ENCODE measurements around the gene ZNF225. TPM values are rescaled to one million over a fixed set of nuclear protein-coding genes. Genes with fewer than 3 reads are reported as not detected.

ZNF225 gene
- 4.3 TPM for polyA plus RNA-seq (2013)

- Histone ChIP-seq H3K4me3 (ENCODE audit: control insufficient read depth in 1 of 7, extremely low read depth in 1 of 7, insufficient read depth in 4 of 7, low read depth in 2 of 7, low read length in 6 of 7) (peak within 1 kb of the TSS; percentile 73 to 98 (median 92)), H3K27me3 (replicated peaks in 2 of 5; ENCODE audit: control insufficient read depth in 4 of 5, insufficient read depth in 5 of 5, low read length in 4 of 5) (no peaks in the 10 kb centered on the region), H3K9me3 (ENCODE audit: control extremely low read depth in 1 of 5, control insufficient read depth in 4 of 5, insufficient read depth in 2 of 5, low read depth in 1 of 5, low read length in 4 of 5) (peaks cover 3 to 16% (median 6%) of the 10 kb centered on the region in 5 experiments), H3K4me1 (ENCODE audit: control extremely low read depth in 1 of 4, control insufficient read depth in 4 of 4, insufficient read depth in 4 of 4, low read length in 3 of 4) (peaks cover 0 to 19% (median 12%) of the 10 kb centered on the region in 4 experiments), H3K27ac (ENCODE audit: insufficient read depth in 1 of 2, low read depth in 1 of 2, low read length in 2 of 2, poor library complexity in 1 of 2, severe bottlenecking in 2 of 2) (peak within 1 kb of the TSS; percentile 54 to 80), H3K36me3 (ENCODE audit: control insufficient read depth in 4 of 4, insufficient read depth in 4 of 4, low read length in 3 of 4) (peaks cover 6 to 27% (median 17%) of the 10 kb centered on the region in 4 experiments)
- ChIA-PET POLR2A (interaction anchor here (0.6 kb wide), 1 partner anchor 15 kb away, joined by 3 read pairs; no protein-coding TSS in a partner anchor), CTCF (no interaction called here)
- DNase-seq: peak; percentile 94 to 95 (median 95)
- WGBS (ENCODE audit: insufficient coverage): 0% methylated on average over 43 of the region's 44 CpGs
These were observed at the start of gene ZNF225 for GRCh38 chr19:44113138-44113783. Gene ZNF225, plus strand, starts transcription at chr19:44113399. Its CDS starts 2,429 bp downstream, at chr19:44115828.

- H3K4me1 ChIP-seq (ENCODE audit: control extremely low read depth in 1 of 4, control insufficient read depth in 4 of 4, insufficient read depth in 4 of 4, low read length in 3 of 4): peaks cover 0 to 2% (median 0%) of the 10 kb centered on the region in 4 experiments
- ChIA-PET CTCF (no interaction called here), POLR2A (no interaction called here)
- WGBS (ENCODE audit: insufficient coverage): 100% methylated on average over 1 of the region's 3 CpGs
- no peak overlapping the region for H3K27ac ChIP-seq (ENCODE audit: insufficient read depth in 1 of 2, low read depth in 1 of 2, low read length in 2 of 2, poor library complexity in 1 of 2, severe bottlenecking in 2 of 2)
- H3K27me3 ChIP-seq (replicated peaks in 2 of 5; ENCODE audit: control insufficient read depth in 4 of 5, insufficient read depth in 5 of 5, low read length in 4 of 5): no peaks in the 10 kb centered on the region
- peaks cover 16 to 73% (median 34%) of the 10 kb centered on the region in 5 experiments for H3K9me3 ChIP-seq (ENCODE audit: control extremely low read depth in 1 of 5, control insufficient read depth in 4 of 5, insufficient read depth in 2 of 5, low read depth in 1 of 5, low read length in 4 of 5)
- no peak for DNase-seq
- H3K4me3 ChIP-seq (ENCODE audit: control insufficient read depth in 1 of 7, extremely low read depth in 1 of 7, insufficient read depth in 4 of 7, low read depth in 2 of 7, low read length in 6 of 7): no peak overlapping the region
- peaks cover 27 to 66% (median 37%) of the 10 kb centered on the region in 4 experiments for H3K36me3 ChIP-seq (ENCODE audit: control insufficient read depth in 4 of 4, insufficient read depth in 4 of 4, low read length in 3 of 4)
These were observed 46.9 kb upstream of the ZNF225 start for GRCh38 chr19:44066305-44066704.

- ChIA-PET POLR2A (no interaction called here), CTCF (no interaction called here)
- Histone ChIP-seq H3K27me3 (replicated peaks in 2 of 5; ENCODE audit: control insufficient read depth in 4 of 5, insufficient read depth in 5 of 5, low read length in 4 of 5) (no peaks in the 10 kb centered on the region), H3K4me1 (ENCODE audit: control extremely low read depth in 1 of 4, control insufficient read depth in 4 of 4, insufficient read depth in 4 of 4, low read length in 3 of 4) (peaks cover 0 to 20% (median 11%) of the 10 kb centered on the region in 4 experiments), H3K4me3 (ENCODE audit: control insufficient read depth in 1 of 7, extremely low read depth in 1 of 7, insufficient read depth in 4 of 7, low read depth in 2 of 7, low read length in 6 of 7) (no peak overlapping the region), H3K9me3 (ENCODE audit: control extremely low read depth in 1 of 5, control insufficient read depth in 4 of 5, insufficient read depth in 2 of 5, low read depth in 1 of 5, low read length in 4 of 5) (peaks cover 11 to 46% (median 30%) of the 10 kb centered on the region in 5 experiments), H3K27ac (ENCODE audit: insufficient read depth in 1 of 2, low read depth in 1 of 2, low read length in 2 of 2, poor library complexity in 1 of 2, severe bottlenecking in 2 of 2) (no peak overlapping the region), H3K36me3 (ENCODE audit: control insufficient read depth in 4 of 4, insufficient read depth in 4 of 4, low read length in 3 of 4) (peaks cover 8 to 35% (median 22%) of the 10 kb centered on the region in 4 experiments)
- DNase-seq: no peak
- no CpG with 5 or more reads among the region's 1 CpG for WGBS (ENCODE audit: insufficient coverage)
These were observed 43.8 kb upstream of the ZNF225 start for GRCh38 chr19:44069415-44069814.

- H3K36me3 ChIP-seq (ENCODE audit: control insufficient read depth in 4 of 4, insufficient read depth in 4 of 4, low read length in 3 of 4): peaks cover 0 to 20% (median 8%) of the 10 kb centered on the region in 4 experiments
- peak within 1 kb of the TSS; percentile 41 to 97 (median 80) for H3K4me3 ChIP-seq (ENCODE audit: control insufficient read depth in 1 of 7, extremely low read depth in 1 of 7, insufficient read depth in 4 of 7, low read depth in 2 of 7, low read length in 6 of 7)
- 1% methylated on average over 26 of the region's 40 CpGs for WGBS (ENCODE audit: insufficient coverage)
- ChIA-PET CTCF (interaction anchor here (1.0 kb wide), 1 partner anchor 23 kb away, joined by 3 read pairs; no protein-coding TSS in a partner anchor), POLR2A (no interaction called here)
- DNase-seq: peak; percentile 89 to 95 (median 94)
- H3K9me3 ChIP-seq (ENCODE audit: control extremely low read depth in 1 of 5, control insufficient read depth in 4 of 5, insufficient read depth in 2 of 5, low read depth in 1 of 5, low read length in 4 of 5): peaks cover 3 to 26% (median 12%) of the 10 kb centered on the region in 5 experiments
- H3K27me3 ChIP-seq (replicated peaks in 2 of 5; ENCODE audit: control insufficient read depth in 4 of 5, insufficient read depth in 5 of 5, low read length in 4 of 5): no peaks in the 10 kb centered on the region
- H3K4me1 ChIP-seq (ENCODE audit: control extremely low read depth in 1 of 4, control insufficient read depth in 4 of 4, insufficient read depth in 4 of 4, low read length in 3 of 4): peaks cover 0 to 20% (median 11%) of the 10 kb centered on the region in 4 experiments
- peak within 1 kb of the TSS in 1 of 2 experiments; percentile 45 for H3K27ac ChIP-seq (ENCODE audit: insufficient read depth in 1 of 2, low read depth in 1 of 2, low read length in 2 of 2, poor library complexity in 1 of 2, severe bottlenecking in 2 of 2)
These were observed 41.2 kb upstream of the ZNF225 start, which contains the start of gene ZNF284 for GRCh38 chr19:44071824-44072542. Gene ZNF284, plus strand, starts transcription at chr19:44072159. Its CDS starts 4,231 bp downstream, at chr19:44076390.

GRCh38 chr19:44072543-44073401 is 40.4 kb upstream of the ZNF225 start:
- H3K9me3 ChIP-seq (ENCODE audit: control extremely low read depth in 1 of 5, control insufficient read depth in 4 of 5, insufficient read depth in 2 of 5, low read depth in 1 of 5, low read length in 4 of 5): peaks cover 0 to 18% (median 6%) of the 10 kb centered on the region in 5 experiments
- H3K36me3 ChIP-seq (ENCODE audit: control insufficient read depth in 4 of 4, insufficient read depth in 4 of 4, low read length in 3 of 4): peaks cover 0 to 19% (median 10%) of the 10 kb centered on the region in 4 experiments
- peak overlapping the region in 1 of 2 experiments; percentile 20 for H3K27ac ChIP-seq (ENCODE audit: insufficient read depth in 1 of 2, low read depth in 1 of 2, low read length in 2 of 2, poor library complexity in 1 of 2, severe bottlenecking in 2 of 2)
- H3K27me3 ChIP-seq (replicated peaks in 2 of 5; ENCODE audit: control insufficient read depth in 4 of 5, insufficient read depth in 5 of 5, low read length in 4 of 5): no peaks in the 10 kb centered on the region
- H3K4me1 ChIP-seq (ENCODE audit: control extremely low read depth in 1 of 4, control insufficient read depth in 4 of 4, insufficient read depth in 4 of 4, low read length in 3 of 4): peaks cover 0 to 20% (median 11%) of the 10 kb centered on the region in 4 experiments
- H3K4me3 ChIP-seq (ENCODE audit: control insufficient read depth in 1 of 7, extremely low read depth in 1 of 7, insufficient read depth in 4 of 7, low read depth in 2 of 7, low read length in 6 of 7): peak overlapping the region in 6 of 7 experiments; percentile 74 to 97 (median 80)
- CTCF ChIA-PET: interaction anchor here (1.0 kb wide), 1 partner anchor 22 kb away, joined by 3 read pairs; no protein-coding TSS in a partner anchor
- POLR2A ChIA-PET: no interaction called here
- WGBS (ENCODE audit: insufficient coverage): 12% methylated on average over 14 of the region's 18 CpGs
- DNase-seq: no peak

GRCh38 chr19:44076325-44076724 is 36.9 kb upstream of the ZNF225 start:
- ChIA-PET POLR2A (no interaction called here), CTCF (interaction anchor here (1.2 kb wide), 1 partner anchor 18 kb away, joined by 3 read pairs; the partner anchor contains the start of gene ZNF224)
- Histone ChIP-seq H3K9me3 (ENCODE audit: control extremely low read depth in 1 of 5, control insufficient read depth in 4 of 5, insufficient read depth in 2 of 5, low read depth in 1 of 5, low read length in 4 of 5) (peaks cover 0 to 5% (median 0%) of the 10 kb centered on the region in 5 experiments), H3K27me3 (replicated peaks in 2 of 5; ENCODE audit: control insufficient read depth in 4 of 5, insufficient read depth in 5 of 5, low read length in 4 of 5) (no peaks in the 10 kb centered on the region), H3K4me3 (ENCODE audit: control insufficient read depth in 1 of 7, extremely low read depth in 1 of 7, insufficient read depth in 4 of 7, low read depth in 2 of 7, low read length in 6 of 7) (no peak overlapping the region), H3K27ac (ENCODE audit: insufficient read depth in 1 of 2, low read depth in 1 of 2, low read length in 2 of 2, poor library complexity in 1 of 2, severe bottlenecking in 2 of 2) (no peak overlapping the region), H3K4me1 (ENCODE audit: control extremely low read depth in 1 of 4, control insufficient read depth in 4 of 4, insufficient read depth in 4 of 4, low read length in 3 of 4) (peaks cover 0 to 18% (median 11%) of the 10 kb centered on the region in 4 experiments), H3K36me3 (ENCODE audit: control insufficient read depth in 4 of 4, insufficient read depth in 4 of 4, low read length in 3 of 4) (peaks cover 3 to 37% (median 23%) of the 10 kb centered on the region in 4 experiments)
- no peak for DNase-seq
- WGBS (ENCODE audit: insufficient coverage): 100% methylated on average over 1 of the region's 2 CpGs

Measured in common myeloid progenitor, CD34-positive (primary cell).